ENCODE data around the gene TAF1B. TPM values are rescaled to one million over a fixed set of nuclear protein-coding genes. Genes with fewer than 3 reads are reported as not detected.

Gene TAF1B
- total RNA-seq, 1 donor from 2014 or later: 28.2 TPM

GRCh38 chr2:9908639-9909038 lies 65.4 kb downstream of the TAF1B start:
- H3K9me3 Mint-ChIP-seq: no peaks in the 10 kb centered on the region
- H3K4me3 Mint-ChIP-seq: no peak overlapping the region
- TF ChIP-seq, protein P1, sequence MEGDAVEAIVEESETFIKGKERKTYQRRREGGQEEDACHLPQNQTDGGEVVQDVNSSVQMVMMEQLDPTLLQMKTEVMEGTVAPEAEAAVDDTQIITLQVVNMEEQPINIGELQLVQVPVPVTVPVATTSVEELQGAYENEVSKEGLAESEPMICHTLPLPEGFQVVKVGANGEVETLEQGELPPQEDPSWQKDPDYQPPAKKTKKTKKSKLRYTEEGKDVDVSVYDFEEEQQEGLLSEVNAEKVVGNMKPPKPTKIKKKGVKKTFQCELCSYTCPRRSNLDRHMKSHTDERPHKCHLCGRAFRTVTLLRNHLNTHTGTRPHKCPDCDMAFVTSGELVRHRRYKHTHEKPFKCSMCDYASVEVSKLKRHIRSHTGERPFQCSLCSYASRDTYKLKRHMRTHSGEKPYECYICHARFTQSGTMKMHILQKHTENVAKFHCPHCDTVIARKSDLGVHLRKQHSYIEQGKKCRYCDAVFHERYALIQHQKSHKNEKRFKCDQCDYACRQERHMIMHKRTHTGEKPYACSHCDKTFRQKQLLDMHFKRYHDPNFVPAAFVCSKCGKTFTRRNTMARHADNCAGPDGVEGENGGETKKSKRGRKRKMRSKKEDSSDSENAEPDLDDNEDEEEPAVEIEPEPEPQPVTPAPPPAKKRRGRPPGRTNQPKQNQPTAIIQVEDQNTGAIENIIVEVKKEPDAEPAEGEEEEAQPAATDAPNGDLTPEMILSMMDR (IDR thresholded peaks at IDR 0.05; ENCODE audit: unreplicated experiment): no peak

DNA sequence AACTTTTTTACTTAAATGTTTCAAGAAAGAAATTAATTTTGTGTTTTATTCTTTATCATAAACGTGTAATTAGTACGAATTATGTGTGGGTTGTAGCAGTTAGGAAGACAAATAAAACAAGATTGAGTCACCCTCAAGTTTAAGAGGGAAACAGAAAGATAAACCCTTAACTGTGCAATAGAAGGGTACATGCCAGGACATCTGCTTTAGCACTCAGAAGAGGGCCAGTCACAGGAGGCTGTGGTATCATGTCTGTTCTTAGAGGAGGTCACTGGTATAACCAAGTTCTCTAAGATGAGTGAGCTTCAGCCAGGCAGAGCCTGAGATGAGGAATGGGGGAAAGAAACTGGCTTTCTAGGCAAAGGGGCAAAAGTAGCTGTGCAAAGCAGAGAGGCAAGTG lies 65.8 kb downstream of the TAF1B start:
- H3K27me3 Mint-ChIP-seq (ENCODE audit: low read depth): no peaks in the 10 kb centered on the region
- H3K36me3 Mint-ChIP-seq: peaks cover 15% of the 10 kb centered on the region
- H3K4me3 Mint-ChIP-seq: no peak overlapping the region
- DNase-seq (ENCODE audit: low spot score in 2 of 2, unreplicated experiment in 2 of 2): no peak
- TF ChIP-seq, protein P1 (IDR thresholded peaks at IDR 0.05; ENCODE audit: unreplicated experiment): no peak
- H3K27ac Mint-ChIP-seq: no peak overlapping the region
- peaks cover 10% of the 10 kb centered on the region for H3K4me1 Mint-ChIP-seq
- H3K9me3 Mint-ChIP-seq: no peaks in the 10 kb centered on the region

More at GRCh38 chr2:9908639-9909038, 65.4 kb downstream of the TAF1B start:
- Mint-ChIP-seq H3K27me3 (ENCODE audit: low read depth) (no peaks in the 10 kb centered on the region), H3K36me3 (peaks cover 14% of the 10 kb centered on the region), H3K4me1 (peaks cover 10% of the 10 kb centered on the region), H3K27ac (no peak overlapping the region)
- no peak for DNase-seq (ENCODE audit: low spot score in 2 of 2, unreplicated experiment in 2 of 2)

GRCh38 chr2:9910699-9911098 lies 67.4 kb downstream of the TAF1B start:
- DNase-seq (ENCODE audit: low spot score in 2 of 2, unreplicated experiment in 2 of 2): no peak
- H3K4me1 Mint-ChIP-seq: peaks cover 4% of the 10 kb centered on the region
- H3K27me3 Mint-ChIP-seq (ENCODE audit: low read depth): no peaks in the 10 kb centered on the region
- H3K4me3 Mint-ChIP-seq: no peak overlapping the region
- peaks cover 23% of the 10 kb centered on the region for H3K36me3 Mint-ChIP-seq
- H3K9me3 Mint-ChIP-seq: no peaks in the 10 kb centered on the region
- TF ChIP-seq, protein P1 (IDR thresholded peaks at IDR 0.05; ENCODE audit: unreplicated experiment): no peak
- H3K27ac Mint-ChIP-seq: no peak overlapping the region

GRCh38 chr2:9912468-9912867 lies 69.2 kb downstream of the TAF1B start:
- H3K4me3 Mint-ChIP-seq: no peak overlapping the region
- H3K9me3 Mint-ChIP-seq: no peaks in the 10 kb centered on the region
- H3K36me3 Mint-ChIP-seq: peaks cover 21% of the 10 kb centered on the region
- H3K27me3 Mint-ChIP-seq (ENCODE audit: low read depth): no peaks in the 10 kb centered on the region
- no peak overlapping the region for H3K27ac Mint-ChIP-seq
- TF ChIP-seq, protein P1 (IDR thresholded peaks at IDR 0.05; ENCODE audit: unreplicated experiment): no peak
- no peaks in the 10 kb centered on the region for H3K4me1 Mint-ChIP-seq
- no peak for DNase-seq (ENCODE audit: low spot score in 2 of 2, unreplicated experiment in 2 of 2)

- Mint-ChIP-seq H3K36me3 (peaks cover 17% of the 10 kb centered on the region), H3K9me3 (no peaks in the 10 kb centered on the region), H3K27ac (no peak overlapping the region), H3K27me3 (ENCODE audit: low read depth) (no peaks in the 10 kb centered on the region), H3K4me1 (no peaks in the 10 kb centered on the region), H3K4me3 (no peak overlapping the region)
- DNase-seq (ENCODE audit: low spot score in 2 of 2, unreplicated experiment in 2 of 2): no peak
- TF ChIP-seq, protein P1 (IDR thresholded peaks at IDR 0.05; ENCODE audit: unreplicated experiment): no peak
Measured at GRCh38 chr2:9914384-9915065, 71.3 kb downstream of the TAF1B start.

Measured in mesothelial cell of epicardium (in vitro differentiated cells).